HEK293 (cell line): ENCODE data around the gene PLEKHA6.

Experiments used
- CTCF ChIP-seq: fragments of 450-650 bp; formaldehyde crosslinking; IDR thresholded peaks from 2 replicates; pipeline ENCODE4 v1.5.1; 2016; ENCODE audit warnings: missing biosample characterization, missing genetic modification characterization
- EGR2 ChIP-seq: fragments of 450-650 bp; formaldehyde crosslinking; IDR thresholded peaks from 2 replicates; pipeline ENCODE4 v1.5.1; 2016; ENCODE audit warnings: low read depth, missing biosample characterization, missing genetic modification characterization
- KLF10 ChIP-seq: fragments of 450-650 bp; IDR thresholded peaks from 2 replicates; pipeline ENCODE4 v1.5.1; 2018; ENCODE audit warnings: missing biosample characterization, mild to moderate bottlenecking, missing genetic modification characterization
- PRDM4 ChIP-seq: fragments of 450-650 bp; formaldehyde crosslinking; IDR thresholded peaks from 2 replicates; pipeline ENCODE4 v1.5.1; 2017; ENCODE audit warnings: missing biosample characterization, missing genetic modification characterization
- REST ChIP-seq: fragments of 450-650 bp; formaldehyde crosslinking; IDR thresholded peaks from 2 replicates; pipeline ENCODE4 v1.5.1; 2016; ENCODE audit warnings: missing biosample characterization, missing genetic modification characterization
- YY2 ChIP-seq: fragments of 450-650 bp; formaldehyde crosslinking; IDR thresholded peaks from 2 replicates; pipeline ENCODE4 v1.5.1; 2016; ENCODE audit warnings: missing biosample characterization, missing genetic modification characterization
- ZNF549 ChIP-seq: fragments of 450-650 bp; IDR thresholded peaks from 2 replicates; pipeline ENCODE4 v1.5.1; 2018; ENCODE audit warnings: missing biosample characterization, missing genetic modification characterization, mild to moderate bottlenecking, inconsistent platforms, moderate library complexity
- ZNF555 ChIP-seq: fragments of 450-650 bp; formaldehyde crosslinking; conservative IDR thresholded peaks from 2 replicates; pipeline ENCODE4 v1.5.1; 2017; ENCODE audit warnings: missing biosample characterization, mild to moderate bottlenecking, missing genetic modification characterization, inconsistent platforms
- ZNF843 ChIP-seq: fragments of 450-650 bp; formaldehyde crosslinking; IDR thresholded peaks from 2 replicates; pipeline ENCODE4 v1.5.1; 2016; ENCODE audit warnings: missing biosample characterization, missing genetic modification characterization
- TF ChIP-seq, protein P1 (sequence below): sonication (generic); formaldehyde crosslinking; IDR thresholded peaks from 2 replicates; pipeline ENCODE4 v1.8.1; 2022; ENCODE audit warnings: mild to moderate bottlenecking, moderate library complexity, missing genetic modification reagents

DNA sequence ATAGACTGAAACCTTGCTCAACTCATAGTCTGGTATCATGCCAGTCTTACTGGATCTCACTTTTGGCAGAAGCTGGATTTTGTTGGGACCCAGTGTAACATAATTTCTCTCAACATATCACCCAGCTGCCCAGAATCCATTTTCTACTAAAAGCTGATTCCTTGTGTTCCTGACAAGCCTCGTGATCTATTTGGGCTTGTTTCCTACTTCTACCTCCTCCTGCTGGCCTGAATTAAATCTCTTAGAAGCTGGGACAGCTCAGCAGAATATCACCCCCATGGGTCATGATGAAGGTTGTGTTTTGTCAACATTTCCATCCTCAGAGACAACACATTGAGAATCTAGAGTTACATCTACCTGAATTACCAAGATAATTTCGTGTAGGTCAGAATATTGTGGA, 153.6 kb downstream of the PLEKHA6 start:
- no peak for TF ChIP-seq ZNF843 (tag by site-specific recombination)
- TF ChIP-seq REST (tag by site-specific recombination): no peak
- no peak for TF ChIP-seq ZNF555 (tag by site-specific recombination)
- no peak for TF ChIP-seq CTCF (tag by site-specific recombination)
- no peak for TF ChIP-seq EGR2 (tag by site-specific recombination)
- no peak for TF ChIP-seq ZNF549
- TF ChIP-seq, protein P1, sequence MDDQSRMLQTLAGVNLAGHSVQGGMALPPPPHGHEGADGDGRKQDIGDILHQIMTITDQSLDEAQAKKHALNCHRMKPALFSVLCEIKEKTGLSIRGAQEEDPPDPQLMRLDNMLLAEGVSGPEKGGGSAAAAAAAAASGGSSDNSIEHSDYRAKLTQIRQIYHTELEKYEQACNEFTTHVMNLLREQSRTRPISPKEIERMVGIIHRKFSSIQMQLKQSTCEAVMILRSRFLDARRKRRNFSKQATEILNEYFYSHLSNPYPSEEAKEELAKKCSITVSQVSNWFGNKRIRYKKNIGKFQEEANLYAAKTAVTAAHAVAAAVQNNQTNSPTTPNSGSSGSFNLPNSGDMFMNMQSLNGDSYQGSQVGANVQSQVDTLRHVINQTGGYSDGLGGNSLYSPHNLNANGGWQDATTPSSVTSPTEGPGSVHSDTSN (CRISPR knock-in tag): no peak
- TF ChIP-seq KLF10: no peak
- TF ChIP-seq PRDM4 (tag by site-specific recombination): no peak
- no peak for TF ChIP-seq YY2
